Fibroblast of lung (primary cell): ENCODE data around the gene SCFD2.

Experiments used
- EZH2 ChIP-seq: IDR thresholded peaks from 2 replicates; pipeline ENCODE4 v1.5.1; 2012; ENCODE audit warnings: low read length, control low read depth, mild to moderate bottlenecking; ENCODE audit errors: missing control alignments
- TF ChIP-seq, protein P1 (sequence below), 2 donors: IDR thresholded peaks in 1 of 2; conservative IDR thresholded peaks in 1 of 2; 1 replicate in 1 of 2; 2 replicates in 1 of 2; pipeline ENCODE4 v1.5.1; 2011 to 2012; ENCODE audit warnings: low read length in 2 of 2, control low read depth in 1 of 2, inconsistent platforms in 1 of 2, low read depth in 1 of 2, mild to moderate bottlenecking in 1 of 2

DNA sequence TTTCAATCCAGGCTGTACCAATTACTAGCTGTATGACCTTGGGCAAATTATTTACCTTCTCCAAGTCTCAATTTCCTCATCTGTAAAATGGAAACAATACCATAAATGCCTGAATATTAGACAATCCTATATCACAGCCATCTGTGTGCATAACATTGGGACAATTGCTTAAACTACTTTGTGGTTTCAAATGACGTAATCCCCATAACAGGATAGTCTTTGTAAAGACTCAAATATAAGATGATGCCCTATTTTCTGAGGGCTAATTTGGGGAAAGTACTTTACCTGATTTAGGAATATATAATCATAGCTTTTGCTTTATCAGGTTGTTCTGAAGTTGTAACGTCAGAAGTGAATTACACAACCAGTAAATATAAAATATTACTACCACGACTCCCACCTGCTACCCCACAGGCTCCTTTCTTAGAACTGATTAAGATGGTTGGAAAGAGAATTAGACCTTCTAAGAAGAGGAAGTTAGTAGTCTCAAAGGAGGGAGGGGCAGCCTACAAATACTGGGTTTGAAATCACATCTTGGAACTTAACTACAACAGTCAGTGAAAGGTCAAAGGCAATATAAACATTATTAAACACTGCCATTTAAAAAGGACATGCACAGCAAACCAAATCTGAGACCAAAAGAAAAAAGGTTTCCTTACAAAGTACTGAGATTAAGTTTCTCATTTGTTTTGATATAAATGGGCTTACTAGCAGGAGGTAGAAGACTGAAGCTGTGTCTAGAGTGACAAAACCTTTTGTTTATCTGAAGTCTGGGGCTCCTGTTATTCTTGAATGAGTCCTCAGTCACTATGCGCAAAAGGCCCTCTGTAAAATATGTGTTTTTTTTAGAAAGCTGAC lies 215.0 kb downstream of the SCFD2 start:
- TF ChIP-seq, protein P1, sequence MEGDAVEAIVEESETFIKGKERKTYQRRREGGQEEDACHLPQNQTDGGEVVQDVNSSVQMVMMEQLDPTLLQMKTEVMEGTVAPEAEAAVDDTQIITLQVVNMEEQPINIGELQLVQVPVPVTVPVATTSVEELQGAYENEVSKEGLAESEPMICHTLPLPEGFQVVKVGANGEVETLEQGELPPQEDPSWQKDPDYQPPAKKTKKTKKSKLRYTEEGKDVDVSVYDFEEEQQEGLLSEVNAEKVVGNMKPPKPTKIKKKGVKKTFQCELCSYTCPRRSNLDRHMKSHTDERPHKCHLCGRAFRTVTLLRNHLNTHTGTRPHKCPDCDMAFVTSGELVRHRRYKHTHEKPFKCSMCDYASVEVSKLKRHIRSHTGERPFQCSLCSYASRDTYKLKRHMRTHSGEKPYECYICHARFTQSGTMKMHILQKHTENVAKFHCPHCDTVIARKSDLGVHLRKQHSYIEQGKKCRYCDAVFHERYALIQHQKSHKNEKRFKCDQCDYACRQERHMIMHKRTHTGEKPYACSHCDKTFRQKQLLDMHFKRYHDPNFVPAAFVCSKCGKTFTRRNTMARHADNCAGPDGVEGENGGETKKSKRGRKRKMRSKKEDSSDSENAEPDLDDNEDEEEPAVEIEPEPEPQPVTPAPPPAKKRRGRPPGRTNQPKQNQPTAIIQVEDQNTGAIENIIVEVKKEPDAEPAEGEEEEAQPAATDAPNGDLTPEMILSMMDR (conservative IDR thresholded peaks at IDR 0.05 in 1 of 2, IDR thresholded peaks at IDR 0.05 in 1 of 2; ENCODE audit: low read depth in 1 of 2, low read length in 2 of 2): no peak
- TF ChIP-seq EZH2: no peak
